OCI-LY3 (cell line): ENCODE results near the gene TSPAN9.

Experiments
- CTCF ChIP-seq: fragments of 200-600, 300-600 bp; sonication (generic); IDR thresholded peaks from 2 replicates; pipeline ENCODE4 v1.5.1; 2014; ENCODE audit warnings: antibody characterized with exemption, low read length, low read depth
- EZH2phosphoT487 ChIP-seq: fragments of 200-600 bp; shearing (Covaris generic); IDR thresholded peaks from 2 replicates; pipeline ENCODE4 v1.6.1; 2018; ENCODE audit warnings: antibody characterized with exemption, mixed run types, low read depth

GRCh38 chr12:3222306-3222705 lies 145.1 kb downstream of the TSPAN9 start:
- TF ChIP-seq CTCF, result no peak
- TF ChIP-seq EZH2phosphoT487, result no peak
